PC-3 (cell line): ENCODE measurements around the gene FAM222A. TPM values are rescaled to one million over a fixed set of nuclear protein-coding genes. Genes with fewer than 3 reads are reported as not detected.

Experiments used
- ATAC-seq: fragments of 200-7000 bp; cut with Tn5 transposase; 2 replicates; pipeline ENCODE4 v1.9.1; 2020; ENCODE audit warnings: mild to moderate bottlenecking, moderate library complexity
- BruUV-seq: library from RNA; stranded (reverse); fragments of 400-500 nt; replicated peaks from 2 replicates; lab custom pipeline; 2021; lab: Mats Ljungman, UMichigan
- CTCF ChIA-PET: fragments of 300-600 bp; sonication (Branson Sonifier 250); formaldehyde crosslinking; loops from one replicate; lab custom pipeline; 2022; ENCODE audit warnings: antibody characterized with exemption; lab: Charles Lee
- POLR2A ChIA-PET: fragments of 300-600 bp; sonication (Branson Sonifier 250); formaldehyde crosslinking; loops from one replicate; lab custom pipeline; 2022; ENCODE audit warnings: antibody characterized with exemption; ENCODE audit not compliant: unreplicated experiment; lab: Charles Lee
- DNase-seq: peaks from one replicate; pipeline ENCODE4 v3.0.0-alpha.2; 2015
- H2AFZ ChIP-seq: fragments of 300-600 bp; sonication (generic); 2 replicates; pipeline ENCODE4 v1.6.0; 2016; ENCODE audit warnings: antibody characterized with exemption, low read length
- H3F3A ChIP-seq: fragments of 300-600 bp; sonication (generic); one replicate; pipeline ENCODE4 v1.6.0; 2017; ENCODE audit warnings: antibody characterized with exemption, low read length, control low read depth, mild to moderate bottlenecking; ENCODE audit not compliant: unreplicated experiment
- H3K27ac ChIP-seq: fragments of 300-600 bp; sonication (generic); 2 replicates; pipeline ENCODE4 v1.5.1; 2016; ENCODE audit warnings: mild to moderate bottlenecking, low read length
- H3K27me3 ChIP-seq: fragments of 300-600 bp; sonication (generic); 2 replicates; pipeline ENCODE4 v1.6.1; 2016; ENCODE audit warnings: low read length, mixed read lengths
- H3K36me3 ChIP-seq: fragments of 300-600 bp; sonication (generic); 2 replicates; pipeline ENCODE4 v1.6.1; 2016; ENCODE audit warnings: low read depth, mixed run types, low read length, mixed read lengths
- H3K4me1 ChIP-seq: fragments of 300-600 bp; sonication (generic); 2 replicates; pipeline ENCODE4 v1.5.1; 2016; ENCODE audit warnings: low read length; ENCODE audit not compliant: insufficient read depth
- H3K4me2 ChIP-seq: fragments of 300-600 bp; sonication (generic); 2 replicates; pipeline ENCODE4 v1.6.0; 2016; ENCODE audit warnings: low read length
- H3K4me3 ChIP-seq: fragments of 300-600 bp; sonication (generic); 2 replicates; pipeline ENCODE4 v1.5.1; 2016; ENCODE audit warnings: mild to moderate bottlenecking, low read length, mixed read lengths
- H3K79me2 ChIP-seq: fragments of 300-600 bp; sonication (generic); 2 replicates; pipeline ENCODE4 v1.6.1; 2017; ENCODE audit warnings: low read length, mixed read lengths
- H3K9ac ChIP-seq: fragments of 300-600 bp; sonication (generic); 2 replicates; pipeline ENCODE4 v1.6.0; 2016; ENCODE audit warnings: mild to moderate bottlenecking, low read length
- H3K9me2 ChIP-seq: fragments of 300-600 bp; sonication (generic); replicated peaks from 2 replicates; pipeline ENCODE4 v1.6.1; 2016; ENCODE audit warnings: mixed run types, low read length, mixed read lengths
- H3K9me3 ChIP-seq: fragments of 300-600 bp; sonication (generic); 2 replicates; pipeline ENCODE4 v1.6.1; 2016; ENCODE audit warnings: low read length, mixed read lengths
- H4K20me1 ChIP-seq: fragments of 300-600 bp; sonication (generic); 2 replicates; pipeline ENCODE4 v1.6.1; 2016; ENCODE audit warnings: low read length, mixed read lengths
- EZH2 ChIP-seq: fragments of 300-600 bp; sonication (generic); IDR thresholded peaks from one replicate; pipeline ENCODE4 v1.6.1; 2017; ENCODE audit warnings: antibody characterized with exemption, mild to moderate bottlenecking, low read length; ENCODE audit not compliant: unreplicated experiment
- EZH2phosphoT487 ChIP-seq: fragments of 300-600 bp; sonication (generic); IDR thresholded peaks from 2 replicates; pipeline ENCODE4 v1.6.1; 2018; ENCODE audit warnings: mild to moderate bottlenecking, antibody characterized with exemption, low read length, borderline replicate concordance
- intact Hi-C: fragments of 100-400 bp; cut with micrococcal nuclease; formaldehyde crosslinking; loops from 2 replicates; pipeline ENCODE4 v1.9.0; 2023
- total RNA-seq: library from RNA; depleted of rRNA; stranded (reverse); fragments of >200 nt; gene quantifications from 2 replicates; pipeline ENCODE4 v1.2.3, GENCODE V29; 2014
- TF ChIP-seq, protein P1 (sequence below): fragments of 300-600 bp; sonication (generic); conservative IDR thresholded peaks from 2 replicates; pipeline ENCODE4 v1.5.1; 2017; ENCODE audit warnings: antibody characterized with exemption, low read depth, mild to moderate bottlenecking, low read length

Gene FAM222A
- total RNA-seq, 1 experiment from 2014 or later, result 11.7 TPM

DNA sequence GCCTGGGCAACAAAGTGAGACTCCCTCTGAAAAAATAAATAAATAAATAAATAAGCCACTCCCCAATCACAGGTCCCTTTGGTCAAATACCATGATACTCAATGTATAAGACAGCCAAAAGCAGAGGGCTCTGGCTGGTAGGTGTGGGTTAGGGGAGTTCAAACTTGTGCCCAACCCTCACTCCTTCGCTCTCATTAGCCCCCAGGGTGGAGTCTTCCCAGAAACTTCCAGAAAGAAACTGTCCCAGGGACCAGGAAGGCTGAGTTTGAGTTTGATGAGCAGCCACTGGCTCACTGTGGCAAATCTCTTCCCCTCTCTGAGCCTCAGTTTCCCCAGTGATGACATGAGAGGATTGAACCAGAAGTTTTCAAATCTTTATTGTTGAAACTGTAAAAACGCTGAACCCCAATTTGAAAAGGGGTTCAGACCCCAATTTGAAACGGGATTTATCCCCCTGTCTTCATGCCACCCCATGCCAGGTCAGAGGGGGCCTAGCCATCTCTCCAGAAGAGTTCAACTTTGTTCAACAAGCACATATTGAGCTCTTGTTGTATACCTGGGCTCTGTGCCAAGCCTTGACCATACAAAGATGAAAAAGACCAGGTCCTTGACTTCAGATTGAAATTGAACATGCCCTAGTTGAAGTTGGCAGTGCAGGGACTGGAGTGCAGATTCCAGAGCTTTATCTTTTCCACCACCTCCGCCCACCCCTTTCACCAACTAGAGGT, 9.1 kb upstream of the FAM222A start:
- DNase-seq, result no peak
- Histone ChIP-seq H3K4me3 (no peak overlapping the region), H3K4me2 (no peak overlapping the region), H3K9me2 (no peaks in the 10 kb centered on the region), H3K4me1 (peaks cover 3% of the 10 kb centered on the region; the same call in 1 of the 2 replicates), H3K9ac (no peak overlapping the region), H3K36me3 (no peaks in the 10 kb centered on the region), H3K27me3 (no peaks in the 10 kb centered on the region), H2AFZ (no peak overlapping the region), H3K79me2 (no peaks in the 10 kb centered on the region), H3K27ac (no peak overlapping the region), H3K9me3 (no peaks in the 10 kb centered on the region), H4K20me1 (no peaks in the 10 kb centered on the region), H3F3A (no peaks in the 10 kb centered on the region)
- no TSS peak for BruUV-seq
- ChIA-PET CTCF (interaction anchor here (0.6 kb wide), 1 partner anchor 19 kb away, joined by 3 read pairs; no protein-coding TSS in a partner anchor), POLR2A (interaction anchor here (0.6 kb wide), 1 partner anchor 10 kb away, joined by 4 read pairs; no protein-coding TSS in a partner anchor)
- ATAC-seq, result no peak
- TF ChIP-seq EZH2 (no peak), EZH2phosphoT487 (no peak)
- TF ChIP-seq, protein P1, sequence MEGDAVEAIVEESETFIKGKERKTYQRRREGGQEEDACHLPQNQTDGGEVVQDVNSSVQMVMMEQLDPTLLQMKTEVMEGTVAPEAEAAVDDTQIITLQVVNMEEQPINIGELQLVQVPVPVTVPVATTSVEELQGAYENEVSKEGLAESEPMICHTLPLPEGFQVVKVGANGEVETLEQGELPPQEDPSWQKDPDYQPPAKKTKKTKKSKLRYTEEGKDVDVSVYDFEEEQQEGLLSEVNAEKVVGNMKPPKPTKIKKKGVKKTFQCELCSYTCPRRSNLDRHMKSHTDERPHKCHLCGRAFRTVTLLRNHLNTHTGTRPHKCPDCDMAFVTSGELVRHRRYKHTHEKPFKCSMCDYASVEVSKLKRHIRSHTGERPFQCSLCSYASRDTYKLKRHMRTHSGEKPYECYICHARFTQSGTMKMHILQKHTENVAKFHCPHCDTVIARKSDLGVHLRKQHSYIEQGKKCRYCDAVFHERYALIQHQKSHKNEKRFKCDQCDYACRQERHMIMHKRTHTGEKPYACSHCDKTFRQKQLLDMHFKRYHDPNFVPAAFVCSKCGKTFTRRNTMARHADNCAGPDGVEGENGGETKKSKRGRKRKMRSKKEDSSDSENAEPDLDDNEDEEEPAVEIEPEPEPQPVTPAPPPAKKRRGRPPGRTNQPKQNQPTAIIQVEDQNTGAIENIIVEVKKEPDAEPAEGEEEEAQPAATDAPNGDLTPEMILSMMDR, result no peak
- intact Hi-C loops, result no loop called here

DNA sequence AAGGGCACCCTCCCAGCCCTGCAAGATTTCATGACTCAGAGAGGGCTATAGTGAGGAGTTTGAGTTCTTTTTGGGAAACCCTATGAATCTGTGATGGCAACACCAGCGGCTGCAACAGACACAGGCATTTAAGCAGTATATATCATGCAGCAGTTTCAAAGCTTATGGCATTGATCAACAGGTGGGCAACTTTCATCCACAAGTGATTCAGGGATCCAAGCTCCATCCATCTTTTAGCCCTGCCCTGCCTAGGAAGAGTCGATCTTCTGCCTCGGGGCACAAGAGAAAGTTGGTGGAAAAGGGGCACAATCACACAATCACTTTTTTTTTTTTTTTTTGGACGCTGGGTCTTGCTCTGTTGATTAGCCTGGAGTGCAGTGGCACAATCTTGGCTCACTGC, 8.3 kb upstream of the FAM222A start:
- DNase-seq, result no peak
- Histone ChIP-seq H4K20me1 (no peaks in the 10 kb centered on the region), H3K9me2 (no peaks in the 10 kb centered on the region), H3F3A (no peaks in the 10 kb centered on the region), H3K4me1 (peaks cover 11% of the 10 kb centered on the region), H3K4me2 (no peak overlapping the region), H2AFZ (no peak overlapping the region), H3K79me2 (no peaks in the 10 kb centered on the region), H3K4me3 (no peak overlapping the region), H3K36me3 (no peaks in the 10 kb centered on the region), H3K9ac (no peak overlapping the region), H3K27ac (no peak overlapping the region), H3K9me3 (no peaks in the 10 kb centered on the region), H3K27me3 (no peaks in the 10 kb centered on the region)
- intact Hi-C loops, result no loop called here
- ChIA-PET CTCF (interaction anchor here (0.6 kb wide), 1 partner anchor 18 kb away, joined by 3 read pairs; no protein-coding TSS in a partner anchor), POLR2A (interaction anchor here (0.6 kb wide), 1 partner anchor 9 kb away, joined by 4 read pairs; no protein-coding TSS in a partner anchor)
- no TSS peak for BruUV-seq
- TF ChIP-seq EZH2, result no peak
- no peak for TF ChIP-seq EZH2phosphoT487
- TF ChIP-seq, protein P1, result no peak
- no peak for ATAC-seq

DNA sequence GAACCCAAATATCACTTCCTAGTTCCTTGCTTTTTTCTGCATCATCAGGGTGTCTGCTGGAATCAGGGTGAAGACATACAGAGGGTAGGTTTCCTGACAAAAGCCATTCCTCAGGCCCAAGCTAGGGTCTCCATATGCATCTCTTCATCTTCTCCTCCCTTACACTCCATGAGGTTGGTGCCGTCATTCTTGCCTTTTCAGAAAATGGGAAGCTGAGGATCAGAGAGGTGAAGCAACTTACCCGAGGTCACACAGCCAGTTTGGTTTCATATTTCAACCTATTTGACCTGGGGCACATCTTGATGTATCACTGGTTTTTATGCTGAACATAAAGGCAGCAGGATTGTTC, 7.3 kb upstream of the FAM222A start:
- TF ChIP-seq EZH2 (no peak), EZH2phosphoT487 (no peak)
- TF ChIP-seq, protein P1, result no peak
- Histone ChIP-seq H3F3A (no peaks in the 10 kb centered on the region), H3K27me3 (no peaks in the 10 kb centered on the region), H3K79me2 (no peaks in the 10 kb centered on the region), H3K9me3 (no peaks in the 10 kb centered on the region), H3K4me3 (no peak overlapping the region), H3K9ac (no peak overlapping the region), H3K4me2 (no peak overlapping the region), H3K9me2 (no peaks in the 10 kb centered on the region), H3K27ac (no peak overlapping the region), H3K4me1 (peaks cover 17% of the 10 kb centered on the region), H4K20me1 (no peaks in the 10 kb centered on the region), H3K36me3 (no peaks in the 10 kb centered on the region), H2AFZ (no peak overlapping the region)
- DNase-seq, result no peak
- ATAC-seq, result no peak
- intact Hi-C loops, result no loop called here
- CTCF ChIA-PET, result no interaction called here
- POLR2A ChIA-PET, result no interaction called here
- BruUV-seq, result no TSS peak
